ENCODE data around the gene SPEM1.

SPEM1 gene

GRCh38 chr17:7388856-7389255, 31.3 kb upstream of the SPEM1 start:
- H3K4me3 ChIP-seq (ENCODE audit: low read depth in 1 of 2, low read length in 2 of 2), result no peak overlapping the region
- no peaks in the 10 kb centered on the region for H3K27me3 ChIP-seq (ENCODE audit: low read depth, low read length)
- no peaks in the 10 kb centered on the region for H3K9me3 ChIP-seq (ENCODE audit: control insufficient read depth in 1 of 2, low read length in 2 of 2)
- peaks cover 0 to 22% of the 10 kb centered on the region in 2 donors for H3K36me3 ChIP-seq (ENCODE audit: control insufficient read depth in 1 of 2, insufficient read depth in 2 of 2, low read length in 2 of 2)
- H3K4me1 ChIP-seq (ENCODE audit: control insufficient read depth in 1 of 2, insufficient read depth in 2 of 2, low read length in 2 of 2), result peaks cover 0 to 12% of the 10 kb centered on the region in 2 donors
- H3K27ac ChIP-seq (ENCODE audit: low read length), result no peak overlapping the region

GRCh38 chr17:7389924-7390910, 29.9 kb upstream of the SPEM1 start:
- no peaks in the 10 kb centered on the region for H3K9me3 ChIP-seq (ENCODE audit: control insufficient read depth in 1 of 2, low read length in 2 of 2)
- peaks cover 0 to 22% of the 10 kb centered on the region in 2 donors for H3K36me3 ChIP-seq (ENCODE audit: control insufficient read depth in 1 of 2, insufficient read depth in 2 of 2, low read length in 2 of 2)
- H3K4me3 ChIP-seq (ENCODE audit: low read depth in 1 of 2, low read length in 2 of 2), result no peak overlapping the region
- H3K4me1 ChIP-seq (ENCODE audit: control insufficient read depth in 1 of 2, insufficient read depth in 2 of 2, low read length in 2 of 2), result peaks cover 0 to 10% of the 10 kb centered on the region in 2 donors
- H3K27me3 ChIP-seq (ENCODE audit: low read depth, low read length), result no peaks in the 10 kb centered on the region
- H3K27ac ChIP-seq (ENCODE audit: low read length), result no peak overlapping the region

DNA sequence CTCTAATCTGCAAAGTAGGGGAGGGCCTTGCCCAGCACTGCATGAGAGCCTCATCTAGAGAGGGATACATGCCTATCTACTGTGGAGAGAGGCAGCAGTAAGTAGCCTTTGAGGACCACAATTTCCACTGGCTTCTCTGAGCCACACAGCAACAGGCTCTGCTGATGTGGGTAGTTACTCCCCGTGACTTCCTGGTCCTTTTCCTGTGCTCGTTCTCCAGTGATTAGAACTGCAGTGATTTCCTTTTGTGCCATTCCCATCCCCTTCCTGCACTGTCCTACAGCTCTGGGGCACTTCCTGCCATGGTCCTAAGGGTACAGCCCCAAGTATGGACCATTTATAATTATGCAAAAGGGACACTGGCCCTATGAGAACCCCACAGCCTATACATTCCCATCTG, 28.8 kb upstream of the SPEM1 start:
- Histone ChIP-seq H3K27ac (ENCODE audit: low read length) (no peak overlapping the region), H3K4me1 (ENCODE audit: control insufficient read depth in 1 of 2, insufficient read depth in 2 of 2, low read length in 2 of 2) (peaks cover 0 to 11% of the 10 kb centered on the region in 2 donors), H3K36me3 (ENCODE audit: control insufficient read depth in 1 of 2, insufficient read depth in 2 of 2, low read length in 2 of 2) (peaks cover 0 to 22% of the 10 kb centered on the region in 2 donors), H3K27me3 (ENCODE audit: low read depth, low read length) (no peaks in the 10 kb centered on the region), H3K9me3 (ENCODE audit: control insufficient read depth in 1 of 2, low read length in 2 of 2) (no peaks in the 10 kb centered on the region), H3K4me3 (ENCODE audit: low read depth in 1 of 2, low read length in 2 of 2) (no peak overlapping the region)

- Histone ChIP-seq H3K4me3 (ENCODE audit: low read depth in 1 of 2, low read length in 2 of 2) (peak overlapping the region; percentile 85 to 87), H3K36me3 (ENCODE audit: control insufficient read depth in 1 of 2, insufficient read depth in 2 of 2, low read length in 2 of 2) (peaks cover 0 to 22% of the 10 kb centered on the region in 2 donors), H3K27ac (ENCODE audit: low read length) (no peak overlapping the region)
These were observed 27.2 kb upstream of the SPEM1 start for GRCh38 chr17:7392696-7393612.

GRCh38 chr17:7393613-7394451, 26.3 kb upstream of the SPEM1 start:
- peak overlapping the region; percentile 85 to 87 for H3K4me3 ChIP-seq (ENCODE audit: low read depth in 1 of 2, low read length in 2 of 2)
- H3K36me3 ChIP-seq (ENCODE audit: control insufficient read depth in 1 of 2, insufficient read depth in 2 of 2, low read length in 2 of 2), result peaks cover 0 to 19% of the 10 kb centered on the region in 2 donors
- H3K9me3 ChIP-seq (ENCODE audit: control insufficient read depth in 1 of 2, low read length in 2 of 2), result no peaks in the 10 kb centered on the region
- peaks cover 0 to 11% of the 10 kb centered on the region in 2 donors for H3K4me1 ChIP-seq (ENCODE audit: control insufficient read depth in 1 of 2, insufficient read depth in 2 of 2, low read length in 2 of 2)
- H3K27me3 ChIP-seq (ENCODE audit: low read depth, low read length), result no peaks in the 10 kb centered on the region
- H3K27ac ChIP-seq (ENCODE audit: low read length), result peak overlapping the region; percentile 56

More at GRCh38 chr17:7392696-7393612, 27.2 kb upstream of the SPEM1 start:
- no peaks in the 10 kb centered on the region for H3K27me3 ChIP-seq (ENCODE audit: low read depth, low read length)
- no peaks in the 10 kb centered on the region for H3K9me3 ChIP-seq (ENCODE audit: control insufficient read depth in 1 of 2, low read length in 2 of 2)
- H3K4me1 ChIP-seq (ENCODE audit: control insufficient read depth in 1 of 2, insufficient read depth in 2 of 2, low read length in 2 of 2), result peaks cover 0 to 11% of the 10 kb centered on the region in 2 donors

- Histone ChIP-seq H3K9me3 (ENCODE audit: control insufficient read depth in 1 of 2, low read length in 2 of 2) (no peaks in the 10 kb centered on the region), H3K27ac (ENCODE audit: low read length) (peak within 1 kb of the TSS; percentile 83), H3K27me3 (ENCODE audit: low read depth, low read length) (no peaks in the 10 kb centered on the region), H3K4me1 (ENCODE audit: control insufficient read depth in 1 of 2, insufficient read depth in 2 of 2, low read length in 2 of 2) (peaks cover 0 to 11% of the 10 kb centered on the region in 2 donors), H3K4me3 (ENCODE audit: low read depth in 1 of 2, low read length in 2 of 2) (peak within 1 kb of the TSS; percentile 85 to 87), H3K36me3 (ENCODE audit: control insufficient read depth in 1 of 2, insufficient read depth in 2 of 2, low read length in 2 of 2) (peaks cover 0 to 11% of the 10 kb centered on the region in 2 donors)
These were observed 25.5 kb upstream of the SPEM1 start, which contains the start of gene PLSCR3 for GRCh38 chr17:7394452-7395191. PLSCR3 (minus strand) TSS chr17:7394525; CDS start chr17:7394110, 415 bp downstream.

GRCh38 chr17:7396147-7396546, 24.0 kb upstream of the SPEM1 start:
- Histone ChIP-seq H3K27me3 (ENCODE audit: low read depth, low read length) (no peaks in the 10 kb centered on the region), H3K27ac (ENCODE audit: low read length) (no peak overlapping the region), H3K4me1 (ENCODE audit: control insufficient read depth in 1 of 2, insufficient read depth in 2 of 2, low read length in 2 of 2) (peaks cover 0 to 11% of the 10 kb centered on the region in 2 donors), H3K9me3 (ENCODE audit: control insufficient read depth in 1 of 2, low read length in 2 of 2) (no peaks in the 10 kb centered on the region), H3K4me3 (ENCODE audit: low read depth in 1 of 2, low read length in 2 of 2) (no peak overlapping the region), H3K36me3 (ENCODE audit: control insufficient read depth in 1 of 2, insufficient read depth in 2 of 2, low read length in 2 of 2) (no peaks in the 10 kb centered on the region)

DNA sequence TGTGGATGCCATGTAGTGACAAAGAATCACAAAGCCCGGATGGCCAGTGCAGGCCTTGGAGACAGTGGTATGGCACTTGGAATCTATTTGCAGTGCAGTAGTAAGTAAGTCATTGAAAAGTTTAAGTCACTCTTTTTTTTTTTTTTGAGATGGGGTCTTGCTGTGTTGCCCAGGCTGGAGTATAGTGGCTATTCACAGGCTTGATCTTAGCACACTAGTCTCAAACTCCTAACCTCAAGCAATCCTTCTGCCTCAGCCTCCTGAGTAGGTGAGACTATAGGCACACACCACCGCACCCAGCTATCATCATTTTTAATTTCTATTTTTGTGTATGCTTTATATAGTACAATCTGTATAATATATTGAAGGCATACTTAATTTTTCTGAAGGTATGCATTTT, 21.5 kb upstream of the SPEM1 start:
- no peaks in the 10 kb centered on the region for H3K36me3 ChIP-seq (ENCODE audit: control insufficient read depth in 1 of 2, insufficient read depth in 2 of 2, low read length in 2 of 2)
- no peaks in the 10 kb centered on the region for H3K9me3 ChIP-seq (ENCODE audit: control insufficient read depth in 1 of 2, low read length in 2 of 2)
- H3K4me1 ChIP-seq (ENCODE audit: control insufficient read depth in 1 of 2, insufficient read depth in 2 of 2, low read length in 2 of 2), result peaks cover 7 to 15% of the 10 kb centered on the region in 2 donors
- no peaks in the 10 kb centered on the region for H3K27me3 ChIP-seq (ENCODE audit: low read depth, low read length)
- no peak overlapping the region for H3K27ac ChIP-seq (ENCODE audit: low read length)
- H3K4me3 ChIP-seq (ENCODE audit: low read depth in 1 of 2, low read length in 2 of 2), result no peak overlapping the region

DNA sequence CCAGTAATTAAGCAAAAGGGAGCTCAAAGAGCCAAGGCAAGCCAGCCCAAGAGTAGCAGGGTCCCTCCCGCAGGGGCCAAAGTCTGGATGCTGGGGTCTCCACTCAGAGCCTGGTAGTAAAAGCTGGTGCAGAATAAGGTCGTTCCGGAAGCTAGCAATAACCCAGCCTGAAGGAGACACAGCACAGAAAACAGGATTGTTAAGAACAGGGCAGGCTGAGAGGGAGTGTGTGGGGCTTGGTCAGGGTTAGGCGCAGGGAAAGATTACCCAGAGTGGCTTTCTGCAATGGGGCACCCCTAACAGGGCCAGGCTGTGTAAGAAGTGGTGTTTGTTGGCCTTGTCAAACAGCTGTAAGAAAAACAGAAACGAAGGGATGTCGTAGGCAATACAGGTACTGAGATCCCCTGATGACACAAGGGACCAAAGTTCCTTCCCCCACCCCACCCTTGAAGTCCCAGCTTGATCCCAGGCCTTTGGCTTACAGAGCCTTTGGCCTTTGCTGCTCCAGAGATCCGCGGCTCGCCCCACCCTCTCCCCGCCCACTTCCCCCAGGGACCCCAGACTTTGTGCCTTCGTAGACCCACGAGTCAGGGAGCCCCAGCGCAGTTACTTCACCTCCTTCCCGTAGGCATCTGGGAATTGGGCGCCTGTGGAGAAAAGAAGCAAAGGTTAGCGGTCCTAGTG, 16.9 kb upstream of the SPEM1 start:
- Histone ChIP-seq H3K9me3 (ENCODE audit: control insufficient read depth in 1 of 2, low read length in 2 of 2) (no peaks in the 10 kb centered on the region), H3K4me1 (ENCODE audit: control insufficient read depth in 1 of 2, insufficient read depth in 2 of 2, low read length in 2 of 2) (peaks cover 7 to 16% of the 10 kb centered on the region in 2 donors), H3K36me3 (ENCODE audit: control insufficient read depth in 1 of 2, insufficient read depth in 2 of 2, low read length in 2 of 2) (no peaks in the 10 kb centered on the region), H3K27ac (ENCODE audit: low read length) (peak overlapping the region; percentile 92), H3K27me3 (ENCODE audit: low read depth, low read length) (no peaks in the 10 kb centered on the region), H3K4me3 (ENCODE audit: low read depth in 1 of 2, low read length in 2 of 2) (peak overlapping the region; percentile 63 to 70)

GRCh38 chr17:7403727-7403976, 16.5 kb upstream of the SPEM1 start:
- H3K27ac ChIP-seq (ENCODE audit: low read length), result peak overlapping the region; percentile 92
- H3K36me3 ChIP-seq (ENCODE audit: control insufficient read depth in 1 of 2, insufficient read depth in 2 of 2, low read length in 2 of 2), result peaks cover 0 to 2% of the 10 kb centered on the region in 2 donors
- no peaks in the 10 kb centered on the region for H3K9me3 ChIP-seq (ENCODE audit: control insufficient read depth in 1 of 2, low read length in 2 of 2)
- no peaks in the 10 kb centered on the region for H3K27me3 ChIP-seq (ENCODE audit: low read depth, low read length)
- H3K4me1 ChIP-seq (ENCODE audit: control insufficient read depth in 1 of 2, insufficient read depth in 2 of 2, low read length in 2 of 2), result peaks cover 7 to 16% of the 10 kb centered on the region in 2 donors
- peak overlapping the region; percentile 63 to 70 for H3K4me3 ChIP-seq (ENCODE audit: low read depth in 1 of 2, low read length in 2 of 2)

Data from muscle layer of duodenum (tissue), 2 donors.